ENCODE measurements around the gene GBX1. TPM values are rescaled to one million over a fixed set of nuclear protein-coding genes. Genes with fewer than 3 reads are reported as not detected.
A peak's percentile ranks its signal among the peaks of the same experiment; 100 is the strongest.

Gene GBX1
- total RNA-seq, 3 donors from 2014 or later = not detected

- Histone ChIP-seq H3K4me3 (peak overlapping the region in 2 of 3 donors; percentile 51 to 69), H3K9me3 (no peaks in the 10 kb centered on the region), H3K27me3 (no peaks in the 10 kb centered on the region), H3K36me3 (peaks cover 10% of the 10 kb centered on the region), H3K27ac (peak overlapping the region; percentile 71 to 85), H3K4me1 (peaks cover 0 to 4% of the 10 kb centered on the region in 2 donors)
- intact Hi-C loops (cut with DNase I; ENCODE audit: low total_unique reads) = loop anchor here (5.0 to 10.0 kb wide), 2 partner anchors 102 to 1855 kb away; partner anchors contain the start of gene ZNF783
- DNase-seq (ENCODE audit: low spot score in 2 of 2) = no peak
- TF ChIP-seq POLR2A (IDR thresholded peaks at IDR 0.05) (no peak), POLR2AphosphoS5 (IDR thresholded peaks at IDR 0.05) (no peak)
- TF ChIP-seq, protein P1, sequence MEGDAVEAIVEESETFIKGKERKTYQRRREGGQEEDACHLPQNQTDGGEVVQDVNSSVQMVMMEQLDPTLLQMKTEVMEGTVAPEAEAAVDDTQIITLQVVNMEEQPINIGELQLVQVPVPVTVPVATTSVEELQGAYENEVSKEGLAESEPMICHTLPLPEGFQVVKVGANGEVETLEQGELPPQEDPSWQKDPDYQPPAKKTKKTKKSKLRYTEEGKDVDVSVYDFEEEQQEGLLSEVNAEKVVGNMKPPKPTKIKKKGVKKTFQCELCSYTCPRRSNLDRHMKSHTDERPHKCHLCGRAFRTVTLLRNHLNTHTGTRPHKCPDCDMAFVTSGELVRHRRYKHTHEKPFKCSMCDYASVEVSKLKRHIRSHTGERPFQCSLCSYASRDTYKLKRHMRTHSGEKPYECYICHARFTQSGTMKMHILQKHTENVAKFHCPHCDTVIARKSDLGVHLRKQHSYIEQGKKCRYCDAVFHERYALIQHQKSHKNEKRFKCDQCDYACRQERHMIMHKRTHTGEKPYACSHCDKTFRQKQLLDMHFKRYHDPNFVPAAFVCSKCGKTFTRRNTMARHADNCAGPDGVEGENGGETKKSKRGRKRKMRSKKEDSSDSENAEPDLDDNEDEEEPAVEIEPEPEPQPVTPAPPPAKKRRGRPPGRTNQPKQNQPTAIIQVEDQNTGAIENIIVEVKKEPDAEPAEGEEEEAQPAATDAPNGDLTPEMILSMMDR (IDR thresholded peaks at IDR 0.05) = no peak
These were observed 50.7 kb downstream of the GBX1 start for GRCh38 chr7:151116603-151117440.

DNA sequence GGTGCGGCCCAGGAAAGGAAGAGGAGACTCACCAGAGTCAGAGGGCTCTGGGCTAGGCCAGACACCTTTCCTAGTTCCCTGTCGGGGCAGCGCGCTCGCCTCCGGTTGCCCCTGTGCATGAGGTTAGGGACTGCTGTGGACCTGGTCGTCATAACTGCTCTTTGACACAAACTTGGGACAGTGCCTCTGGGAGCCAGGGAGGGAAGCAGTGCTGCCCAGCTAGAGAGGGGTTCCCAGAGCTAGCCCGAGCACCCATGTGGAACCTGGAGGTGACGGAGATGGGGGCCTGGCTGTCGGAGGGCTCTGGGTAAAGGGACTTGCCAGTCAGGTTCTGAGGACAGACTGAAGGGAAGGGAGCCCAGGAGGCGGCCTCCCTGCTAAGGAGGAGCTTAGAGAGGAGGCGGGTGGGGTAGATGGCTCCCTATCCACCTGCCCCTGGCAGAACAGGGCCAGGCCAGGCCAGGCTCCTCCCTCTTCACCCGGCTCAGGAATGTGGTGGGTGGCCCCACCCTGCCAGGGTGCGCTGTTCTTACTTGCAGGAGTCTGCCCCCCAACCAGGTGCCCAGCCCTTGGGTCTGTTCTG, 51.6 kb downstream of the GBX1 start:
- TF ChIP-seq POLR2AphosphoS5 (IDR thresholded peaks at IDR 0.05) (peak in 1 of 3 donors; percentile 9), POLR2A (IDR thresholded peaks at IDR 0.05) (no peak)

DNA sequence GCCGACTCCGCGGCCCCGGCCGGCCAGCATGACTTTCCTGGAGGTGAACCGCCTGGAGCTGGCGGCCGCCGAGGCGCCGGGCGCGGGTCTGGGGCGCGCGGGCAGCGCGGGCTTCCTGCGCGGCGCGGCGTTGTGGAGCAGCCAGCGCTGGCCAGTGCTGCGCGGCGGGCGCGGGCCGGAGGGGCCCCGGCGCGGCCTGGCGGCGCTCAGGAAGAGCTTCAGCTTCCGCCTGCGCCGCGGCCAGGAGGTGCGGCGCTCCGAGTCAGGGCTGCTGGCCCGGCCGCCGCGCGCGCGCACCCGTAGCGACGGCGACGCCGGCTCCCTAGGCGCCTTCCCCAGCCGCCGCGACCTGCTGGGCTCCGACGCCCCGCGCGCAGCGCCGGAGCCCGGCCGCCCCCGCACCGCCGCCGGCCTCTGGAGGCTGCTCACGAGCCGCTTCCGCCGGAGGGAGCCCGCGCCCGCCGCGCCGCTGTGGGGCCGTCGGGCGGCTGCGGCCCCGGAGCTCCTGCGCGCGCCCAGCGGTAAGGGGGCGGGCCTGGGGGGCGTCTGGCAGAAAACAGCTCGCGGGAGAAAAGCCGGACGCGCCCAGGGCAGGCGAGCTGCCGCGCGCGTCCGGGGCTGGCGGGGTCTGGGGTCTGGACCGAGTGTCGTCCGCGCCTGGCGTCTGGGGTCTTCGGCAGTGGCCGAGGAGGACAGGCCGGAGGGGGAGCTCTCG, 52.2 kb downstream of the GBX1 start:
- no peak for DNase-seq (ENCODE audit: low spot score in 2 of 2)
- H3K36me3 ChIP-seq = peaks cover 10% of the 10 kb centered on the region
- intact Hi-C loops (cut with DNase I; ENCODE audit: low total_unique reads) = loop anchor here (5.0 to 10.0 kb wide), 2 partner anchors 100 to 1853 kb away; partner anchors contain the start of gene ZNF783
- H3K27me3 ChIP-seq = no peaks in the 10 kb centered on the region
- peak overlapping the region; percentile 71 to 85 for H3K27ac ChIP-seq
- peaks cover 0 to 9% of the 10 kb centered on the region in 2 donors for H3K4me1 ChIP-seq
- TF ChIP-seq POLR2A (IDR thresholded peaks at IDR 0.05) = no peak
- TF ChIP-seq, protein P1 (IDR thresholded peaks at IDR 0.05) = peak in 1 of 3 donors; percentile 9
- TF ChIP-seq POLR2AphosphoS5 (IDR thresholded peaks at IDR 0.05) = no peak
- H3K9me3 ChIP-seq = no peaks in the 10 kb centered on the region
- H3K4me3 ChIP-seq = peak overlapping the region in 2 of 3 donors; percentile 51 to 69

More for the DNA sequence above, 51.6 kb downstream of the GBX1 start:
- Histone ChIP-seq H3K4me1 (peaks cover 0 to 8% of the 10 kb centered on the region in 2 donors), H3K4me3 (peak overlapping the region in 2 of 3 donors; percentile 51 to 69), H3K9me3 (no peaks in the 10 kb centered on the region), H3K27ac (peak overlapping the region; percentile 71 to 85), H3K36me3 (peaks cover 10% of the 10 kb centered on the region), H3K27me3 (no peaks in the 10 kb centered on the region)
- DNase-seq (ENCODE audit: low spot score in 2 of 2) = peak in 1 of 2 donors; percentile 93
- intact Hi-C loops (cut with DNase I; ENCODE audit: low total_unique reads) = loop anchor here (5.0 to 10.0 kb wide), 2 partner anchors 101 to 1854 kb away; partner anchors contain the start of gene ZNF783

- Histone ChIP-seq H3K4me3 (peak overlapping the region in 2 of 3 donors; percentile 51 to 69), H3K36me3 (peaks cover 10% of the 10 kb centered on the region), H3K4me1 (peaks cover 0 to 9% of the 10 kb centered on the region in 2 donors), H3K27ac (peak overlapping the region; percentile 63 to 85), H3K27me3 (no peaks in the 10 kb centered on the region), H3K9me3 (no peaks in the 10 kb centered on the region)
- TF ChIP-seq, protein P1 (IDR thresholded peaks at IDR 0.05) = no peak
- no peak for TF ChIP-seq POLR2A (IDR thresholded peaks at IDR 0.05)
- TF ChIP-seq POLR2AphosphoS5 (IDR thresholded peaks at IDR 0.05) = no peak
- intact Hi-C loops (cut with DNase I; ENCODE audit: low total_unique reads) = loop anchor here (5.0 to 10.0 kb wide), 2 partner anchors 100 to 1852 kb away; partner anchors contain the start of gene ZNF783
- peak in 1 of 2 donors; percentile 52 for DNase-seq (ENCODE audit: low spot score in 2 of 2)
These were observed 53.1 kb downstream of the GBX1 start for GRCh38 chr7:151114151-151115090.

Measured in breast epithelium (tissue), 4 donors.